ENCODE data around the gene SVIL.

GRCh38 chr10:29554660-29555059 is 80.1 kb downstream of the SVIL start:
- no peak for TF ChIP-seq POLR2A (IDR thresholded peaks at IDR 0.05)
- TF ChIP-seq CTCF (IDR thresholded peaks at IDR 0.05), result no peak

Data from heart left ventricle (tissue), 13 donors.